ENCODE data around the gene TK1.
A peak's percentile ranks its signal among the peaks of the same experiment; 100 is the strongest.

The TK1 gene

GRCh38 chr17:78130437-78131101, 56.3 kb downstream of the TK1 start, which contains the start of gene TMC8:
TMC8 (plus strand) TSS chr17:78130771; CDS start chr17:78131589, 818 bp downstream.
- no peak for DNase-seq (ENCODE audit: low read depth in 1 of 2, low spot score in 1 of 2)
- TF ChIP-seq JUND (IDR thresholded peaks at IDR 0.05; ENCODE audit: low read depth), result no peak
- in situ Hi-C loops (cut with HindIII; ENCODE audit: low pct_unique_long_range_greater_than_20kb, low sequenced_read_pairs), result no loop called here

- no peak for DNase-seq (ENCODE audit: low read depth in 1 of 2, low spot score in 1 of 2)
- TF ChIP-seq JUND (IDR thresholded peaks at IDR 0.05; ENCODE audit: low read depth), result no peak
- in situ Hi-C loops (cut with HindIII; ENCODE audit: low pct_unique_long_range_greater_than_20kb, low sequenced_read_pairs), result no loop called here
Measured at GRCh38 chr17:78130090-78130436, 56.8 kb downstream of the TK1 start.

GRCh38 chr17:78129351-78130089, 57.3 kb downstream of the TK1 start:
- no peak for TF ChIP-seq JUND (IDR thresholded peaks at IDR 0.05; ENCODE audit: low read depth)
- in situ Hi-C loops (cut with HindIII; ENCODE audit: low pct_unique_long_range_greater_than_20kb, low sequenced_read_pairs), result no loop called here
- DNase-seq (ENCODE audit: low read depth in 1 of 2, low spot score in 1 of 2), result no peak

GRCh38 chr17:78128551-78129350, 58.1 kb downstream of the TK1 start, which contains the start of gene TMC6:
TMC6 (minus strand) TSS chr17:78128755; CDS start chr17:78126832, 1,923 bp downstream.
- in situ Hi-C loops (cut with HindIII; ENCODE audit: low pct_unique_long_range_greater_than_20kb, low sequenced_read_pairs), result no loop called here
- peak; percentile 88 to 94 for DNase-seq (ENCODE audit: low read depth in 1 of 2, low spot score in 1 of 2)
- no peak for TF ChIP-seq JUND (IDR thresholded peaks at IDR 0.05; ENCODE audit: low read depth)

GRCh38 chr17:78127888-78128550, 58.8 kb downstream of the TK1 start:
- DNase-seq (ENCODE audit: low read depth in 1 of 2, low spot score in 1 of 2), result peak; percentile 82 to 87

GRCh38 chr17:78127239-78127887, 59.5 kb downstream of the TK1 start:
- TF ChIP-seq JUND (IDR thresholded peaks at IDR 0.05; ENCODE audit: low read depth), result no peak
- DNase-seq (ENCODE audit: low read depth in 1 of 2, low spot score in 1 of 2), result peak in 1 of 2 experiments; percentile 66
- in situ Hi-C loops (cut with HindIII; ENCODE audit: low pct_unique_long_range_greater_than_20kb, low sequenced_read_pairs), result no loop called here

More at GRCh38 chr17:78127888-78128550, 58.8 kb downstream of the TK1 start:
- in situ Hi-C loops (cut with HindIII; ENCODE audit: low pct_unique_long_range_greater_than_20kb, low sequenced_read_pairs), result no loop called here
- TF ChIP-seq JUND (IDR thresholded peaks at IDR 0.05; ENCODE audit: low read depth), result no peak

GRCh38 chr17:78126895-78127238, 60.0 kb downstream of the TK1 start:
- in situ Hi-C loops (cut with HindIII; ENCODE audit: low pct_unique_long_range_greater_than_20kb, low sequenced_read_pairs), result no loop called here
- no peak for DNase-seq (ENCODE audit: low read depth in 1 of 2, low spot score in 1 of 2)
- TF ChIP-seq JUND (IDR thresholded peaks at IDR 0.05; ENCODE audit: low read depth), result no peak

GRCh38 chr17:78125976-78126894, 60.6 kb downstream of the TK1 start:
- DNase-seq (ENCODE audit: low read depth in 1 of 2, low spot score in 1 of 2), result no peak
- no peak for TF ChIP-seq JUND (IDR thresholded peaks at IDR 0.05; ENCODE audit: low read depth)
- in situ Hi-C loops (cut with HindIII; ENCODE audit: low pct_unique_long_range_greater_than_20kb, low sequenced_read_pairs), result no loop called here

GRCh38 chr17:78125138-78125913, 61.5 kb downstream of the TK1 start:
- no peak for DNase-seq (ENCODE audit: low read depth in 1 of 2, low spot score in 1 of 2)
- in situ Hi-C loops (cut with HindIII; ENCODE audit: low pct_unique_long_range_greater_than_20kb, low sequenced_read_pairs), result no loop called here
- TF ChIP-seq JUND (IDR thresholded peaks at IDR 0.05; ENCODE audit: low read depth), result no peak

- in situ Hi-C loops (cut with HindIII; ENCODE audit: low pct_unique_long_range_greater_than_20kb, low sequenced_read_pairs), result no loop called here
- TF ChIP-seq JUND (IDR thresholded peaks at IDR 0.05; ENCODE audit: low read depth), result no peak
- no peak for DNase-seq (ENCODE audit: low read depth in 1 of 2, low spot score in 1 of 2)
Measured at GRCh38 chr17:78124836-78125137, 62.1 kb downstream of the TK1 start.
